Smooth muscle cell (in vitro differentiated cells): ENCODE measurements around the gene TRRAP. TPM values are rescaled to one million over a fixed set of nuclear protein-coding genes. Genes with fewer than 3 reads are reported as not detected.

Experiments used
- DNase-seq: peaks from one replicate; lab custom pipeline; 2025; ENCODE audit not compliant: unreplicated experiment; lab: John Stamatoyannopoulos, UW
- H2AFZ ChIP-seq: fragments of 200-600 bp; sonication (generic); 2 replicates; pipeline ENCODE4 v1.6.0; 2016; ENCODE audit warnings: antibody characterized with exemption, low read depth, mild to moderate bottlenecking
- H3F3A ChIP-seq: fragments of 200-600 bp; sonication (generic); 2 replicates; pipeline ENCODE4 v1.6.0; 2017; ENCODE audit warnings: antibody characterized with exemption, low read depth
- H3K27ac ChIP-seq: fragments of 200-600 bp; sonication (generic); 2 replicates; pipeline ENCODE4 v1.5.1; 2016; ENCODE audit warnings: low read depth, mild to moderate bottlenecking
- H3K27me3 ChIP-seq: fragments of 200-600 bp; sonication (generic); 2 replicates; pipeline ENCODE4 v1.6.1; 2016; ENCODE audit warnings: low read depth, mild to moderate bottlenecking
- H3K36me3 ChIP-seq: fragments of 200-600 bp; sonication (generic); 2 replicates; pipeline ENCODE4 v1.5.1; 2016; ENCODE audit warnings: low read depth
- H3K4me1 ChIP-seq: fragments of 200-600 bp; sonication (generic); 2 replicates; pipeline ENCODE4 v1.5.1; 2016; ENCODE audit warnings: low read depth
- H3K4me2 ChIP-seq: fragments of 200-600 bp; sonication (generic); 2 replicates; pipeline ENCODE4 v1.6.0; 2016; ENCODE audit warnings: mild to moderate bottlenecking
- H3K4me3 ChIP-seq: fragments of 200-600 bp; sonication (generic); 2 replicates; pipeline ENCODE4 v1.5.1; 2016; ENCODE audit warnings: mild to moderate bottlenecking
- H3K79me2 ChIP-seq: fragments of 200-600 bp; sonication (generic); 2 replicates; pipeline ENCODE4 v1.6.0; 2016; ENCODE audit warnings: low read depth, mild to moderate bottlenecking
- H3K9ac ChIP-seq: fragments of 200-600 bp; sonication (generic); 2 replicates; pipeline ENCODE4 v1.6.0; 2016; ENCODE audit warnings: low read depth
- H3K9me3 ChIP-seq: fragments of 200-600 bp; sonication (generic); replicated peaks from 2 replicates; pipeline ENCODE4 v1.5.1; 2016; ENCODE audit warnings: low read depth
- H4K20me1 ChIP-seq: fragments of 200-600 bp; sonication (generic); 2 replicates; pipeline ENCODE4 v1.6.0; 2016; ENCODE audit warnings: low read depth
- WGBS: methylation state at CpG from one replicate; pipeline ENCODE4 v1.1.7; 2016; ENCODE audit warnings: low lambda C conversion rate; 5-methylcytosine and 5-hydroxymethylcytosine counted together
- polyA plus RNA-seq: library from polyadenylated mRNA; unstranded; fragments of >200 nt; fragmentation: Nextera tagmentation; extraction: Ambion mirVana; gene quantifications from 2 replicates; pipeline ENCODE4 v1.2.1, GENCODE V29; 2016
- total RNA-seq: library from RNA; depleted of rRNA; stranded (reverse); fragments of >200 nt; gene quantifications from 2 replicates; pipeline ENCODE4 v1.2.3, GENCODE V29; 2014
- TF ChIP-seq, protein P1 (sequence below): fragments of 200-600 bp; sonication (generic); IDR thresholded peaks from 2 replicates; pipeline ENCODE4 v1.5.1; 2017; ENCODE audit warnings: borderline replicate concordance, mild to moderate bottlenecking, antibody characterized with exemption; ENCODE audit not compliant: insufficient read depth, poor library complexity, severe bottlenecking

TRRAP gene
- total and polyA plus RNA-seq, 2 experiments from 2014 or later = 3.9 to 24.8 TPM

DNA sequence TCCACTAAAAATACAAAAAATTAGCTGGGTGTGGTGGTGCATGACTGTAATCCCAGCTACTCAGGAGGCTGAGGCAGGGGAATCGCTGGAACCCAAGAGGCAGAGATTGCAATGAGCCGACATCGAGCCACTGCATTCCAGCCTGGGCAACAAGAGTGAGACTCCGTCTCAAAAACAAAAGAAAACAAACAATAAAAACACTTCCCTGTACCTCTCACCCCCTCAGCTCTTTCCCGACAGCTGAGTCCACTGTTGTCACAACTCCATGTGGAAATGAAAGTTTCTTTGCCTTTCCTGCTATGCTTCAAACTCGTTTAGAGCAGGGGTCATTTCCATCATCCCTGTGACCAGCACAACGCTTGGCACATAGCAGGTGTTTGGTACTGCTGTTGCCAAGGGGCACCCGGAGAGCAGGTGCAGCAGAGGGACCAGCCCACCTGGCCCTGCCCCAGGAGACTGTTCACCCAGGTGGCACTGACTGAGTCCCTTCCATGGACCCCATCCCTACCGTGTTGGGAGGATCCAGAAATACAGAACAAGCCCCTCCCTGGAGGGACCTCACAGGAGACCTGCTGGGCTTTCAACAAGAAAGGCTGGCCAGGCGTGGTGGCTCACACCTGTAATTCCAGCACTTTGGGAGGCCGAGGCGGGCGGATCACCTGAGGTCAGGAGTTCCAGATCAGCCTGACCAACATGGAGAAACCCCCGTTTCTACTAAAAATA, 13.4 kb upstream of the TRRAP start:
- 81% methylated on average over 14 of the region's 14 CpGs for WGBS

GRCh38 chr7:98866351-98866750, 12.0 kb upstream of the TRRAP start:
- Histone ChIP-seq H3K79me2 (no peaks in the 10 kb centered on the region), H3K9ac (no peak overlapping the region), H3K27ac (no peak overlapping the region), H4K20me1 (no peaks in the 10 kb centered on the region), H3K4me1 (peaks cover 6% of the 10 kb centered on the region), H3F3A (no peaks in the 10 kb centered on the region), H3K36me3 (no peaks in the 10 kb centered on the region), H3K4me2 (no peak overlapping the region), H3K4me3 (no peak overlapping the region), H3K9me3 (no peaks in the 10 kb centered on the region), H2AFZ (no peak overlapping the region), H3K27me3 (peaks cover 33% of the 10 kb centered on the region)
- TF ChIP-seq, protein P1, sequence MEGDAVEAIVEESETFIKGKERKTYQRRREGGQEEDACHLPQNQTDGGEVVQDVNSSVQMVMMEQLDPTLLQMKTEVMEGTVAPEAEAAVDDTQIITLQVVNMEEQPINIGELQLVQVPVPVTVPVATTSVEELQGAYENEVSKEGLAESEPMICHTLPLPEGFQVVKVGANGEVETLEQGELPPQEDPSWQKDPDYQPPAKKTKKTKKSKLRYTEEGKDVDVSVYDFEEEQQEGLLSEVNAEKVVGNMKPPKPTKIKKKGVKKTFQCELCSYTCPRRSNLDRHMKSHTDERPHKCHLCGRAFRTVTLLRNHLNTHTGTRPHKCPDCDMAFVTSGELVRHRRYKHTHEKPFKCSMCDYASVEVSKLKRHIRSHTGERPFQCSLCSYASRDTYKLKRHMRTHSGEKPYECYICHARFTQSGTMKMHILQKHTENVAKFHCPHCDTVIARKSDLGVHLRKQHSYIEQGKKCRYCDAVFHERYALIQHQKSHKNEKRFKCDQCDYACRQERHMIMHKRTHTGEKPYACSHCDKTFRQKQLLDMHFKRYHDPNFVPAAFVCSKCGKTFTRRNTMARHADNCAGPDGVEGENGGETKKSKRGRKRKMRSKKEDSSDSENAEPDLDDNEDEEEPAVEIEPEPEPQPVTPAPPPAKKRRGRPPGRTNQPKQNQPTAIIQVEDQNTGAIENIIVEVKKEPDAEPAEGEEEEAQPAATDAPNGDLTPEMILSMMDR = no peak
- 89% methylated on average over 12 of the region's 12 CpGs for WGBS
- no peak for DNase-seq

More for the DNA sequence above, 13.4 kb upstream of the TRRAP start:
- Histone ChIP-seq H3K36me3 (no peaks in the 10 kb centered on the region), H2AFZ (no peak overlapping the region), H3K9me3 (no peaks in the 10 kb centered on the region), H3K27me3 (peaks cover 20% of the 10 kb centered on the region), H3K27ac (no peak overlapping the region), H3K4me3 (no peak overlapping the region), H3F3A (no peaks in the 10 kb centered on the region), H3K79me2 (no peaks in the 10 kb centered on the region), H4K20me1 (no peaks in the 10 kb centered on the region), H3K4me1 (no peaks in the 10 kb centered on the region), H3K4me2 (no peak overlapping the region), H3K9ac (no peak overlapping the region)
- TF ChIP-seq, protein P1 = no peak
- no peak for DNase-seq

GRCh38 chr7:98866765-98867164, 11.6 kb upstream of the TRRAP start:
- 95% methylated on average over 7 of the region's 7 CpGs for WGBS
- peaks cover 6% of the 10 kb centered on the region for H3K4me1 ChIP-seq
- no peaks in the 10 kb centered on the region for H3K79me2 ChIP-seq
- DNase-seq = no peak
- H2AFZ ChIP-seq = no peak overlapping the region
- H3K9me3 ChIP-seq = no peaks in the 10 kb centered on the region
- H3K4me2 ChIP-seq = no peak overlapping the region
- H3K9ac ChIP-seq = no peak overlapping the region
- TF ChIP-seq, protein P1 = no peak
- H3K27me3 ChIP-seq = peaks cover 33% of the 10 kb centered on the region
- H3K4me3 ChIP-seq = no peak overlapping the region
- no peaks in the 10 kb centered on the region for H3K36me3 ChIP-seq
- H3F3A ChIP-seq = no peaks in the 10 kb centered on the region
- no peak overlapping the region for H3K27ac ChIP-seq
- no peaks in the 10 kb centered on the region for H4K20me1 ChIP-seq

DNA sequence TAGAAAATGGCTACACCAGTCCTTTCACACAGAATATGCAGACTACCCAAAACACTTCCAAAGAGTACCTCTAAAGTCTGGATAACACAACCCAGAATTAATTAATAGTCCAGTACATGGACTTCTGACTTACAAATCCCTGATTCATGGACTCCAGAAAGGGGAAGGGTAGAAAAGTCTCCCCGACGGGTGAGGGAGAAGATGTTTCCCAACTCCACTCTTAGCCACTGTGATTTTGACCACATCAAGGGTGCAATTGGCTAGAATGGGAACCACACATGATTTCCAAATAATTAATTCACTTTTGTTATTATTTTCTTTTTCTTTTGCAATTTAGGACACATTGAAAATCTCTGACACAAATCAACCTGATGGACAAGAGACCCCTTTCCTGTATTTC, 9.9 kb upstream of the TRRAP start:
- Histone ChIP-seq H4K20me1 (no peaks in the 10 kb centered on the region), H3K27me3 (peaks cover 33% of the 10 kb centered on the region), H3K9ac (no peak overlapping the region), H3K4me3 (no peak overlapping the region), H3K4me2 (no peak overlapping the region), H3K27ac (no peak overlapping the region), H2AFZ (no peak overlapping the region), H3K4me1 (peaks cover 6% of the 10 kb centered on the region), H3K79me2 (no peaks in the 10 kb centered on the region), H3K36me3 (no peaks in the 10 kb centered on the region), H3K9me3 (no peaks in the 10 kb centered on the region), H3F3A (no peaks in the 10 kb centered on the region)
- TF ChIP-seq, protein P1 = no peak
- 89% methylated on average over 2 of the region's 2 CpGs for WGBS
- DNase-seq = no peak
